Right renal pelvis (tissue), 4 donors: ENCODE data around the gene FANCG. TPM values are rescaled to one million over a fixed set of nuclear protein-coding genes. Genes with fewer than 3 reads are reported as not detected.

Experiments
- DNase-seq, 4 donors: peaks; one replicate each; pipeline ENCODE4 v3.0.0-alpha.2; 2013; ENCODE audit warnings: low read depth in 4 of 4, low spot score in 3 of 4, missing footprints in 1 of 4
- polyA plus RNA-seq, 4 donors: library from polyadenylated mRNA; unstranded; fragments of 120-200 nt; gene quantifications; one replicate each; pipeline ENCODE4 v1.2.1, GENCODE V29; 2013; ENCODE audit not compliant: insufficient read length in 4 of 4

Gene FANCG
- polyA plus RNA-seq, 4 donors = 38.3 to 43.6 (median 39.1) TPM

- DNase-seq = no peak
Observed at GRCh38 chr9:35027860-35028259, 51.9 kb downstream of the FANCG start.

DNA sequence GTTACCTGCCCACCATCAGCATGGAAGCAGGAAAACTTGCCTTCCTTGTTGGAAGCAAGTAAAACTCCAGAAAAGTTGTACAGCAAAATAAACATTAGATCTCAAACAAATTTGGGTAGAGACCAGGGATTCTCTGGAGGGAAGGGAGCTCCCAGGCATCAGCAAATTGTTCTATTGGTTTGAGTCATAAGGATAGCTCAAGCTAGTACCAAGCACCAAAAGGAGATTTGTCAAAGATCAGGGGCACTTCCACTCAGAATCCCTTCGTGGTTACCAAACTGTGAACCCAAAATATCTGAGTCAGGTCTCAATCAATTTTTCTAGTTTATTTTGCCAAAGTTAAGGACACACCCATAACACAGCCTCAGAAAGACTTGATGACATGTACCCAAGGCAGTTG is 52.4 kb downstream of the FANCG start:
- no peak for DNase-seq

DNA sequence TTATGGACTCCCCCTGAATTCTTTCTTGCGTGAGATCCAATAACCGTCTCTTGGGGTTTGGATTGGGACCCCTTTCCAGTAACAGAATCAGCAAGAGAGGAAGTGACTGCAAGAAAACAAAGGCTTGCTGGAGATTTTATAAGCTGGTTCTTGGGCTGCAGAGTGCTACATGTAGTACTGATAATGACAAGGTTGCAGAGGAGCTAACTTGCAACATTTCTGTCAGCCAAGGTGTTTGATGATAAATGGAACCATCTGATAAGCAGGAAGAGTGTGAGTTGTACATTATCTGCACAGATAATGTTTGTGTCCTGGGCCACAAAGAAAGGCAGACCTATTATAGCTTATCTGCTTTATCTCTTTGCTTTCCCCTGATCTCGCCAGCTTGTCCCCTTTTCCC is 53.1 kb downstream of the FANCG start:
- no peak for DNase-seq

Other genes with a start within 250 kb of the FANCG start
- gene PHF24, start 121.7 kb downstream of the FANCG start, polyA plus RNA-seq = under 1 TPM; 0.13 to 0.25 (median 0.23) TPM
- gene DNAJB5, start 90.2 kb downstream of the FANCG start, polyA plus RNA-seq = 10 to 100 TPM; 10.3 to 11.4 (median 10.9) TPM
- 100 to 1,000 TPM; 248 to 270 (median 261) TPM for gene VCP, start 7.3 kb downstream of the FANCG start, polyA plus RNA-seq
- gene PIGO, start 16.6 kb upstream of the FANCG start, polyA plus RNA-seq = 10 to 100 TPM; 30.9 to 38.3 (median 33.4) TPM
- 100 to 1,000 TPM; 125 to 138 (median 129) TPM for gene STOML2, start 23.2 kb upstream of the FANCG start, polyA plus RNA-seq
- gene ATOSB, start 35.9 kb upstream of the FANCG start, polyA plus RNA-seq = 10 to 100 TPM; 12.7 to 14.8 (median 13.6) TPM
- 10 to 100 TPM; 25.1 to 27.6 (median 26.6) TPM for gene UNC13B, start 82.1 kb upstream of the FANCG start, polyA plus RNA-seq